ENCODE results near the gene PDE5A. TPM values are rescaled to one million over a fixed set of nuclear protein-coding genes. Genes with fewer than 3 reads are reported as not detected.
A peak's percentile ranks its signal among the peaks of the same experiment; 100 is the strongest.
"Not testable (repeated sequence)": the region's sequence is repeated elsewhere in the genome, so short reads cannot be mapped to it uniquely, and the experiment has no call there.

Gene PDE5A
- polyA plus RNA-seq, 1 donor (not counting 4 experiments of a cell fraction or from before 2014, with no cell fraction given): 3.6 TPM

- Histone ChIP-seq H3K36me3 (ENCODE audit: control insufficient read depth in 2 of 2, extremely low read depth in 1 of 2, insufficient read depth in 2 of 2, low read length in 2 of 2) (peaks cover 2% of the 10 kb centered on the region in 2 experiments), H4K20me1 (ENCODE audit: control insufficient read depth, extremely low read depth, insufficient read depth, low read length) (no peaks in the 10 kb centered on the region), H3K79me2 (ENCODE audit: control insufficient read depth, insufficient read depth, low read length) (no peaks in the 10 kb centered on the region), H3K4me1 (ENCODE audit: control insufficient read depth, extremely low read depth, insufficient read depth, low read length) (no peaks in the 10 kb centered on the region), H2AFZ (ENCODE audit: control insufficient read depth, low read length) (no peak overlapping the region), H3K9me1 (ENCODE audit: control insufficient read depth, extremely low read depth, insufficient read depth, low read length) (no peaks in the 10 kb centered on the region), H3K27me3 (ENCODE audit: control insufficient read depth, extremely low read depth, insufficient read depth, low read length) (no peaks in the 10 kb centered on the region), H3K27ac (ENCODE audit: control insufficient read depth, insufficient read depth, low read length) (no peak overlapping the region), H3K9me3 (ENCODE audit: control insufficient read depth, low read depth, low read length) (no peaks in the 10 kb centered on the region), H3K9ac (ENCODE audit: control insufficient read depth, extremely low read depth, insufficient read depth, low read length) (no peak overlapping the region), H3K4me2 (ENCODE audit: control insufficient read depth, extremely low read depth, insufficient read depth, low read depth, low read length) (no peak overlapping the region), H3K4me3 (ENCODE audit: control insufficient read depth in 2 of 3, extremely low read depth in 1 of 3, insufficient read depth in 2 of 3, low read depth in 1 of 3, low read length in 3 of 3) (no peak overlapping the region)
- TF ChIP-seq CTCF (optimal IDR thresholded peaks at IDR 0.05 in 1 of 3, IDR thresholded peaks at IDR 0.05 in 1 of 3, conservative IDR thresholded peaks at IDR 0.05 in 1 of 3; ENCODE audit: extremely low read depth in 1 of 3, insufficient read depth in 2 of 3, low read length in 3 of 3) (no peak), EZH2 (IDR thresholded peaks at IDR 0.05; ENCODE audit: low read length) (no peak)
- FAIRE-seq: no peak
- dilution Hi-C loops (cut with MboI; ENCODE audit: extremely low pct_ligation_motif_present, low sequenced_read_pairs): no loop called here
- no peak for DNase-seq (ENCODE audit: low read depth, low spot score)
These were observed 151.1 kb downstream of the PDE5A start for GRCh38 chr4:119477412-119478053.

- H3K4me1 ChIP-seq (ENCODE audit: control insufficient read depth, extremely low read depth, insufficient read depth, low read length): no peaks in the 10 kb centered on the region
- peaks cover 0 to 2% of the 10 kb centered on the region in 2 experiments for H3K36me3 ChIP-seq (ENCODE audit: control insufficient read depth in 2 of 2, extremely low read depth in 1 of 2, insufficient read depth in 2 of 2, low read length in 2 of 2)
- no peaks in the 10 kb centered on the region for H4K20me1 ChIP-seq (ENCODE audit: control insufficient read depth, extremely low read depth, insufficient read depth, low read length)
- FAIRE-seq (no peak), DNase-seq (ENCODE audit: low read depth, low spot score) (no peak)
- no peak overlapping the region for H2AFZ ChIP-seq (ENCODE audit: control insufficient read depth, low read length)
- no peak overlapping the region for H3K4me2 ChIP-seq (ENCODE audit: control insufficient read depth, extremely low read depth, insufficient read depth, low read depth, low read length)
- H3K9ac ChIP-seq (ENCODE audit: control insufficient read depth, extremely low read depth, insufficient read depth, low read length): no peak overlapping the region
- no peak for TF ChIP-seq CTCF (optimal IDR thresholded peaks at IDR 0.05 in 1 of 3, IDR thresholded peaks at IDR 0.05 in 1 of 3, conservative IDR thresholded peaks at IDR 0.05 in 1 of 3; ENCODE audit: extremely low read depth in 1 of 3, insufficient read depth in 2 of 3, low read length in 3 of 3)
- TF ChIP-seq EZH2 (IDR thresholded peaks at IDR 0.05; ENCODE audit: low read length): no peak
- H3K9me1 ChIP-seq (ENCODE audit: control insufficient read depth, extremely low read depth, insufficient read depth, low read length): no peaks in the 10 kb centered on the region
- dilution Hi-C loops (cut with MboI; ENCODE audit: extremely low pct_ligation_motif_present, low sequenced_read_pairs): no loop called here
- H3K9me3 ChIP-seq (ENCODE audit: control insufficient read depth, low read depth, low read length): no peaks in the 10 kb centered on the region
- no peak overlapping the region for H3K27ac ChIP-seq (ENCODE audit: control insufficient read depth, insufficient read depth, low read length)
- no peaks in the 10 kb centered on the region for H3K27me3 ChIP-seq (ENCODE audit: control insufficient read depth, extremely low read depth, insufficient read depth, low read length)
- H3K79me2 ChIP-seq (ENCODE audit: control insufficient read depth, insufficient read depth, low read length): no peaks in the 10 kb centered on the region
- no peak overlapping the region for H3K4me3 ChIP-seq (ENCODE audit: control insufficient read depth in 2 of 3, extremely low read depth in 1 of 3, insufficient read depth in 2 of 3, low read depth in 1 of 3, low read length in 3 of 3)
These were observed 157.3 kb downstream of the PDE5A start for GRCh38 chr4:119471259-119471658.

DNA sequence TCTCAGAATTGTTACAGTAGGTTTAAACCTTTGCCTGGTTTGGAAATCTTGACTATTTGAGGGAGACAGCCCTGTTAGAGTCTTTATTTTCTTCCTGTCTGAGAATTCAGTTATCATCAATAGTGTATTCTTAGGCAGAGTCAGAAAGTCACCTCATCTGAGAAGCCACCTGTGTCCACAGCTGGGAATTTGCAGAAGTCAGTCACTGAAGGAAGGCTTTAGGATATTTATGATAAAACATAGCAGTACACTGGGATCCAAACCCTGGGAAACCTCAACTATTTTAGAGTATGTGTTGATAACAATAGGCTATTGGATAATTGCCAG is 157.9 kb downstream of the PDE5A start:
- dilution Hi-C loops (cut with MboI; ENCODE audit: extremely low pct_ligation_motif_present, low sequenced_read_pairs); H3K9me3 ChIP-seq (ENCODE audit: control insufficient read depth, low read depth, low read length); H3K4me3 ChIP-seq (ENCODE audit: control insufficient read depth in 2 of 3, extremely low read depth in 1 of 3, insufficient read depth in 2 of 3, low read depth in 1 of 3, low read length in 3 of 3); H3K79me2 ChIP-seq (ENCODE audit: control insufficient read depth, insufficient read depth, low read length); H3K4me2 ChIP-seq (ENCODE audit: control insufficient read depth, extremely low read depth, insufficient read depth, low read depth, low read length); H2AFZ ChIP-seq (ENCODE audit: control insufficient read depth, low read length); H3K9ac ChIP-seq (ENCODE audit: control insufficient read depth, extremely low read depth, insufficient read depth, low read length); H4K20me1 ChIP-seq (ENCODE audit: control insufficient read depth, extremely low read depth, insufficient read depth, low read length); H3K9me1 ChIP-seq (ENCODE audit: control insufficient read depth, extremely low read depth, insufficient read depth, low read length); H3K27ac ChIP-seq (ENCODE audit: control insufficient read depth, insufficient read depth, low read length); H3K4me1 ChIP-seq (ENCODE audit: control insufficient read depth, extremely low read depth, insufficient read depth, low read length); H3K27me3 ChIP-seq (ENCODE audit: control insufficient read depth, extremely low read depth, insufficient read depth, low read length); H3K36me3 ChIP-seq (ENCODE audit: control insufficient read depth in 2 of 2, extremely low read depth in 1 of 2, insufficient read depth in 2 of 2, low read length in 2 of 2); DNase-seq (ENCODE audit: low read depth, low spot score): not testable (repeated sequence)
- peak; percentile 74 for FAIRE-seq

- H3K27ac ChIP-seq (ENCODE audit: control insufficient read depth, insufficient read depth, low read length); H3K9me1 ChIP-seq (ENCODE audit: control insufficient read depth, extremely low read depth, insufficient read depth, low read length); H3K9ac ChIP-seq (ENCODE audit: control insufficient read depth, extremely low read depth, insufficient read depth, low read length); H3K4me3 ChIP-seq (ENCODE audit: control insufficient read depth in 2 of 3, extremely low read depth in 1 of 3, insufficient read depth in 2 of 3, low read depth in 1 of 3, low read length in 3 of 3); H2AFZ ChIP-seq (ENCODE audit: control insufficient read depth, low read length); dilution Hi-C loops (cut with MboI; ENCODE audit: extremely low pct_ligation_motif_present, low sequenced_read_pairs); H4K20me1 ChIP-seq (ENCODE audit: control insufficient read depth, extremely low read depth, insufficient read depth, low read length); DNase-seq (ENCODE audit: low read depth, low spot score); H3K79me2 ChIP-seq (ENCODE audit: control insufficient read depth, insufficient read depth, low read length); H3K9me3 ChIP-seq (ENCODE audit: control insufficient read depth, low read depth, low read length); H3K4me2 ChIP-seq (ENCODE audit: control insufficient read depth, extremely low read depth, insufficient read depth, low read depth, low read length); H3K36me3 ChIP-seq (ENCODE audit: control insufficient read depth in 2 of 2, extremely low read depth in 1 of 2, insufficient read depth in 2 of 2, low read length in 2 of 2); H3K4me1 ChIP-seq (ENCODE audit: control insufficient read depth, extremely low read depth, insufficient read depth, low read length); H3K27me3 ChIP-seq (ENCODE audit: control insufficient read depth, extremely low read depth, insufficient read depth, low read length): not testable (repeated sequence)
- peak; percentile 97 for FAIRE-seq
These were observed 158.4 kb downstream of the PDE5A start for GRCh38 chr4:119470021-119470736.

Data from keratinocyte (primary cell).